Kidney (tissue), 14 donors: ENCODE data around the gene FRYL. TPM values are rescaled to one million over a fixed set of nuclear protein-coding genes. Genes with fewer than 3 reads are reported as not detected.

Experiments
- DNase-seq, 5 donors: peaks; one replicate each; pipeline ENCODE4 v3.0.0-alpha.2; 2013 to 2020
- FAIRE-seq: peaks from 2 replicates; lab custom pipeline; 2012; peaks lifted over from hg19 to GRCh38; lab: Jason Lieb, UNC
- H3K27ac ChIP-seq, 2 donors: one replicate each; pipeline ENCODE4 v1.7.0; 2013; ENCODE audit warnings: low read depth in 2 of 2, low read length in 2 of 2, inconsistent platforms in 1 of 2
- H3K27me3 ChIP-seq: one replicate; pipeline ENCODE4 v1.7.1; 2013; ENCODE audit warnings: low read length, inconsistent platforms; ENCODE audit not compliant: control insufficient read depth, insufficient read depth
- H3K36me3 ChIP-seq, 3 donors: one replicate each; pipeline versions ENCODE4 v1.7.0 to v1.7.1; 2013; ENCODE audit warnings: low read length in 3 of 3, control low read depth in 1 of 3, inconsistent platforms in 1 of 3; ENCODE audit not compliant: insufficient read depth in 3 of 3, control insufficient read depth in 2 of 3
- H3K4me1 ChIP-seq, 3 donors: one replicate each; pipeline versions ENCODE4 v1.7.0 to v1.7.1; 2013; ENCODE audit warnings: low read length in 3 of 3, inconsistent platforms in 1 of 3, low read depth in 1 of 3; ENCODE audit not compliant: control insufficient read depth in 2 of 3, insufficient read depth in 2 of 3
- H3K4me3 ChIP-seq, 3 donors: one replicate each; pipeline versions ENCODE4 v1.7.0 to v1.8.1; 2013; ENCODE audit warnings: low read length in 3 of 3, control low read depth in 1 of 3, inconsistent platforms in 1 of 3
- H3K9ac ChIP-seq, 3 donors: one replicate each; pipeline versions ENCODE4 v1.7.0 to v1.7.1; 2013; ENCODE audit warnings: low read length in 3 of 3, control low read depth in 1 of 3, inconsistent platforms in 1 of 3
- H3K9me3 ChIP-seq, 3 donors: one replicate each; pipeline versions ENCODE4 v1.7.0 to v1.7.1; 2013; ENCODE audit warnings: low read length in 3 of 3, control low read depth in 1 of 3, inconsistent platforms in 1 of 3; ENCODE audit not compliant: control insufficient read depth in 2 of 3, insufficient read depth in 1 of 3
- intact Hi-C: fragments of 100-400 bp; cut with DNase I; formaldehyde crosslinking; loops from one replicate; pipeline ENCODE4 v1.11.1; 2022
- polyA plus RNA-seq: library from polyadenylated mRNA; stranded (reverse); fragments of 350-450 nt; fragmentation: Illumina TruSeq; extraction: RNeasy Lipid Tissue Mini Kit (QIAGEN cat#74804); gene quantifications from one replicate; pipeline ENCODE4 v1.2.3, GENCODE V29; 2014; ENCODE audit warnings: low read depth, low replicate concordance; ENCODE audit not compliant: insufficient read depth
- total RNA-seq: library from RNA; stranded (reverse); fragmentation: NEBNext Ultra II Directional; extraction: Animal tissue kit (Norgen Biotek cat#: 25700); gene quantifications from one replicate; pipeline ENCODE4 v1.2.1, GENCODE V29; 2021
- TF ChIP-seq, protein P1 (sequence below): IDR thresholded peaks from 3 replicates; pipeline ENCODE4 v1.5.1; 2012; ENCODE audit warnings: mild to moderate bottlenecking, moderate library complexity, borderline replicate concordance; ENCODE audit not compliant: insufficient read depth; ENCODE audit errors: extremely low read depth
- donor health status: control.
- donor health status: control.
- donor health status: control.
- donor health status: control.
- donor health status: control.
- donor health status: DM: yes; HTN: yes; CAD: no.
- donor health status: Normal renal cell carcinoma (clear cell type).

Gene FRYL
- total and polyA plus RNA-seq, 2 donors from 2014 or later, result 11.6 to 78.9 TPM

DNA sequence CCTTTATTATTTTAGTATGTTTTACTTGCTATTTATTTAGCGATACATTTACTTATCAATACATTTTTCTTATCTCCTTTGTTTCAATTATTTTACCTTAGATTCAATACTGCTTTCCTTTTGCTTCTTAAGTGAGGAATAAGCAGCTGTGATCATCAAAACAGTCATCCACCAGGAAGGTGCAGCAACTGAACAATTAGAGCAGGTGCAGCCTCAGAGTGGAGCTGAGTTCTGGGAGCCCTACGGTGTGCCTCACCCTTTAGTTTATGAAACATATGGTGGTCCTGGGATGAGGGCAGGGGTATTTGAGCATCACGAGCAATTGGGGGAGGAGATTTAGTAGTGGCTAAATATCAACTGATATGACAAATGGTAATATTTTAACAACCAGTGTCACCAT is 111.0 kb downstream of the FRYL start:
- intact Hi-C loops, result no loop called here
- Histone ChIP-seq H3K4me1 (peaks cover 0 to 8% (median 0%) of the 10 kb centered on the region in 3 donors), H3K4me3 (no peak overlapping the region), H3K27me3 (no peaks in the 10 kb centered on the region), H3K36me3 (no peaks in the 10 kb centered on the region), H3K9ac (no peak overlapping the region), H3K27ac (no peak overlapping the region), H3K9me3 (peaks cover 0 to 2% (median 0%) of the 10 kb centered on the region in 3 donors)
- FAIRE-seq (no peak), DNase-seq (no peak)
- TF ChIP-seq, protein P1, sequence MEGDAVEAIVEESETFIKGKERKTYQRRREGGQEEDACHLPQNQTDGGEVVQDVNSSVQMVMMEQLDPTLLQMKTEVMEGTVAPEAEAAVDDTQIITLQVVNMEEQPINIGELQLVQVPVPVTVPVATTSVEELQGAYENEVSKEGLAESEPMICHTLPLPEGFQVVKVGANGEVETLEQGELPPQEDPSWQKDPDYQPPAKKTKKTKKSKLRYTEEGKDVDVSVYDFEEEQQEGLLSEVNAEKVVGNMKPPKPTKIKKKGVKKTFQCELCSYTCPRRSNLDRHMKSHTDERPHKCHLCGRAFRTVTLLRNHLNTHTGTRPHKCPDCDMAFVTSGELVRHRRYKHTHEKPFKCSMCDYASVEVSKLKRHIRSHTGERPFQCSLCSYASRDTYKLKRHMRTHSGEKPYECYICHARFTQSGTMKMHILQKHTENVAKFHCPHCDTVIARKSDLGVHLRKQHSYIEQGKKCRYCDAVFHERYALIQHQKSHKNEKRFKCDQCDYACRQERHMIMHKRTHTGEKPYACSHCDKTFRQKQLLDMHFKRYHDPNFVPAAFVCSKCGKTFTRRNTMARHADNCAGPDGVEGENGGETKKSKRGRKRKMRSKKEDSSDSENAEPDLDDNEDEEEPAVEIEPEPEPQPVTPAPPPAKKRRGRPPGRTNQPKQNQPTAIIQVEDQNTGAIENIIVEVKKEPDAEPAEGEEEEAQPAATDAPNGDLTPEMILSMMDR, result no peak

DNA sequence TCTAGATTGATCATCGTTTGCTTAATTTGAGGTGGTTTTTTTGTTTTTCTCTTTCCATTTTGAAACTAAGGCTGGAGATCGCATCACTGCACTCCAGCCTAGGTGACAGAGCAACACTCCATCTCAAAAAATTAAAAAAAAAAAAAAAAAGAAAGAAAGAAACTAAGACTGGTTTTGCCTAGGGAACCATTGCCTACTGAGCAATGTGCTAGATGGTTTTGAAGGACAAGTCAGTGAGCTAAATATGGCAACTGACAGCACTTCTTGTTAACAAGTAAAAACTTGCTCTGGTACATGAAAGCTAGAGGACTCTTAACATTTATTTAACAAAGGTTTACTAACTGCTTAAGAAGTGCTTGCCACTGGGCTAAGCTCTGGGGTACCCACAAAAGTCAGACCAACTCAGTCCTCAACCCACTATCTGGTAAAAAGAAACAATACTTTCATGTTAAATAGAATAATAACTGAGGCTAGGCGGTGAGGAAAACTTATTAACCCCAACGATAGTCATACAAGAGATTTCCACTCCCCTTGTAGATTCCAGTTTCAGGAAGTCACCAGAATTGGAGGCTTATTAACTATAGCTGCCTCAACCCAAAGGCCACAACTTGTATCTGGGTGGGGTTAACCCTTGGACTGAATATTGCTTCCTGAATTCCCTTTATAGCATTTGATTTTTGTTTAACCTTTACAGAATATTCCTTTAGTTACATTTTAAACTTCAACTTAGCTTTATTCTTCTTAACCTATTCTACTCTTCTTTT is 111.6 kb downstream of the FRYL start:
- no peak overlapping the region for H3K27ac ChIP-seq

DNA sequence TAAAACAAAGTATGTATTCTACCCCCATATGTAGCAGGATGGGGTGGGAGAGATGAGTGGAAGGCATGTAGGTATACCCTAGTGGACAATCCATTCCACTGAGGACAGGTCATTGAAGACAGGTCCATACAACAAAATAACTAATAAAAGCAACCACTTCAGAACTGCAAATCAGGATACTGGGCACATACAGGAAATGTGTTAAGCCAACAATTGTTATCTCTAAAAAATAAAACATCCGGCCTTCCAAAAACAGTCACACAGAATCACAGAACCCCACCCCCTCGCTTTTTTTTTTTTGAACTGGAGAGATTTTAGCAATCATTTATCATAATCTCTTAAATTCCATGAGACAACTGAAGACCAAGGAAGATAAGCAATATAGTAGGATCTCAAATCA is 112.9 kb downstream of the FRYL start:
- no peak overlapping the region for H3K9ac ChIP-seq
- no peak for DNase-seq
- H3K36me3 ChIP-seq, result no peaks in the 10 kb centered on the region
- peaks cover 0 to 2% (median 0%) of the 10 kb centered on the region in 3 donors for H3K9me3 ChIP-seq
- H3K4me1 ChIP-seq, result peaks cover 0 to 8% (median 0%) of the 10 kb centered on the region in 3 donors
- no peak overlapping the region for H3K27ac ChIP-seq
- TF ChIP-seq, protein P1, result no peak
- H3K27me3 ChIP-seq, result no peaks in the 10 kb centered on the region
- no peak for FAIRE-seq
- H3K4me3 ChIP-seq, result no peak overlapping the region
- intact Hi-C loops, result no loop called here

More for the DNA sequence above, 111.6 kb downstream of the FRYL start:
- TF ChIP-seq, protein P1, result no peak
- Histone ChIP-seq H3K9ac (no peak overlapping the region), H3K9me3 (peaks cover 0 to 2% (median 0%) of the 10 kb centered on the region in 3 donors), H3K27me3 (no peaks in the 10 kb centered on the region), H3K4me1 (peaks cover 0 to 8% (median 0%) of the 10 kb centered on the region in 3 donors), H3K4me3 (no peak overlapping the region), H3K36me3 (no peaks in the 10 kb centered on the region)
- DNase-seq, result no peak
- FAIRE-seq, result no peak
- intact Hi-C loops, result no loop called here
